ENCODE data around the gene HAO1. TPM values are rescaled to one million over a fixed set of nuclear protein-coding genes. Genes with fewer than 3 reads are reported as not detected.

The HAO1 gene
- total and polyA plus RNA-seq, 2 donors (not counting 3 experiments of a cell fraction or from before 2014, with no cell fraction given) = not detected

DNA sequence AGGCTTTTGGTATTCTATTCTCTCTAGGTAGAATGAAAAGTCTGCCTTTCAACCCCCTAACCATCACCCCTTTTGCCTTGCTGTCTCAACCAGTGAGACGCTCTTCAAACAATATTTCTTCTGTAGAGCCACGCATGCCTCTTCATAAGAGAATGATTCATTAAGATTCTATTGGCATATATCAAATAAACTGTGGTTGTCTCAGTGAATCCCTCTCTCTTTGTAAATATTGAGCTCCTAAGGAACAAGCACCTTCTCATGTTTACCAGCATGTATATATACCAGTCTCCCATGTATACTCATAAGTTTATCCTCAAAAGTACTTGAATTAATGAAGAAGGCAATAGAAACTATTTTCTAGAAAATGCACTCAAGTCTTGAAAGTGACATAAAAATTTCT, 90.6 kb downstream of the HAO1 start:
- dilution Hi-C loops (cut with MboI; ENCODE audit: extremely low pct_ligation_motif_present, low sequenced_read_pairs) (no loop called here), intact Hi-C loops (cut with micrococcal nuclease) (no loop called here)
- Histone ChIP-seq H3K4me3 (replicated peaks in 1 of 3; ENCODE audit: insufficient read depth in 1 of 3, low read depth in 1 of 3, low read length in 3 of 3) (no peak overlapping the region), H4K20me1 (replicated peaks; ENCODE audit: control insufficient read depth, extremely low read depth, insufficient read depth, low read length) (no peaks in the 10 kb centered on the region), H3K9me1 (replicated peaks; ENCODE audit: control insufficient read depth, extremely low read depth, insufficient read depth, low read length) (no peaks in the 10 kb centered on the region), H3K27me3 (ENCODE audit: control insufficient read depth in 2 of 2, insufficient read depth in 2 of 2, low read length in 2 of 2) (no peaks in the 10 kb centered on the region), H3K36me3 (ENCODE audit: control insufficient read depth in 2 of 2, extremely low read depth in 1 of 2, insufficient read depth in 2 of 2, low read length in 2 of 2) (no peaks in the 10 kb centered on the region), H3K4me2 (ENCODE audit: insufficient read depth, low read length) (no peak overlapping the region), H3K9ac (replicated peaks; ENCODE audit: extremely low read depth, insufficient read depth, low read length) (no peak overlapping the region), H3K9me3 (replicated peaks; ENCODE audit: control insufficient read depth, insufficient read depth, low read length) (no peaks in the 10 kb centered on the region), H3K27ac (ENCODE audit: insufficient read depth, low read depth, low read length) (no peak overlapping the region), H3K4me1 (ENCODE audit: control insufficient read depth, extremely low read depth, insufficient read depth, low read length) (no peaks in the 10 kb centered on the region), H2AFZ (ENCODE audit: low read depth, low read length) (no peak overlapping the region), H3K79me2 (ENCODE audit: control insufficient read depth, insufficient read depth, low read length) (no peaks in the 10 kb centered on the region)
- no peak for DNase-seq (ENCODE audit: low read depth, low spot score)
- CTCF ChIA-PET = no interaction called here
- BruUV-seq (replicated peaks) = no TSS peak
- no peak for FAIRE-seq
- POLR2A ChIA-PET = no interaction called here
- no peak for TF ChIP-seq FOS (IDR thresholded peaks at IDR 0.05; ENCODE audit: borderline replicate concordance, insufficient read depth, low read length)
- TF ChIP-seq JUN (IDR thresholded peaks at IDR 0.05; ENCODE audit: borderline replicate concordance, insufficient read depth, insufficient read length, low read depth) = no peak
- TF ChIP-seq MAX (IDR thresholded peaks at IDR 0.05; ENCODE audit: insufficient read depth, insufficient read length) = no peak
- no peak for TF ChIP-seq POLR2A (IDR thresholded peaks at IDR 0.05; ENCODE audit: low read depth, low read length)
- no peak for TF ChIP-seq EZH2 (IDR thresholded peaks at IDR 0.05; ENCODE audit: borderline replicate concordance, low read depth, low read length, severe bottlenecking)
- no peak for TF ChIP-seq POLR2AphosphoS5 (IDR thresholded peaks at IDR 0.05; ENCODE audit: insufficient read depth, low read depth, low read length)
- TF ChIP-seq GATA2 (IDR thresholded peaks at IDR 0.05; ENCODE audit: insufficient read depth, insufficient read length, low read depth, low read length) = no peak
- TF ChIP-seq MYC (IDR thresholded peaks at IDR 0.05; ENCODE audit: low read depth, low read length) = no peak
- TF ChIP-seq, protein P1, sequence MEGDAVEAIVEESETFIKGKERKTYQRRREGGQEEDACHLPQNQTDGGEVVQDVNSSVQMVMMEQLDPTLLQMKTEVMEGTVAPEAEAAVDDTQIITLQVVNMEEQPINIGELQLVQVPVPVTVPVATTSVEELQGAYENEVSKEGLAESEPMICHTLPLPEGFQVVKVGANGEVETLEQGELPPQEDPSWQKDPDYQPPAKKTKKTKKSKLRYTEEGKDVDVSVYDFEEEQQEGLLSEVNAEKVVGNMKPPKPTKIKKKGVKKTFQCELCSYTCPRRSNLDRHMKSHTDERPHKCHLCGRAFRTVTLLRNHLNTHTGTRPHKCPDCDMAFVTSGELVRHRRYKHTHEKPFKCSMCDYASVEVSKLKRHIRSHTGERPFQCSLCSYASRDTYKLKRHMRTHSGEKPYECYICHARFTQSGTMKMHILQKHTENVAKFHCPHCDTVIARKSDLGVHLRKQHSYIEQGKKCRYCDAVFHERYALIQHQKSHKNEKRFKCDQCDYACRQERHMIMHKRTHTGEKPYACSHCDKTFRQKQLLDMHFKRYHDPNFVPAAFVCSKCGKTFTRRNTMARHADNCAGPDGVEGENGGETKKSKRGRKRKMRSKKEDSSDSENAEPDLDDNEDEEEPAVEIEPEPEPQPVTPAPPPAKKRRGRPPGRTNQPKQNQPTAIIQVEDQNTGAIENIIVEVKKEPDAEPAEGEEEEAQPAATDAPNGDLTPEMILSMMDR (IDR thresholded peaks at IDR 0.05; ENCODE audit: extremely low read depth in 1 of 2, insufficient read depth in 1 of 2, low read depth in 1 of 2, low read length in 2 of 2) = no peak

Measured in endothelial cell of umbilical vein (primary cell).